HCT116 (cell line): ENCODE results near the gene ANO6. TPM values are rescaled to one million over a fixed set of nuclear protein-coding genes. Genes with fewer than 3 reads are reported as not detected.
A peak's percentile ranks its signal among the peaks of the same experiment; 100 is the strongest.

Experiments used
- ATAC-seq: fragments of 200-7000 bp; cut with Tn5 transposase; 2 replicates; pipeline ENCODE4 v1.9.1; 2020; ENCODE audit warnings: mild to moderate bottlenecking, moderate library complexity
- BruUV-seq: library from RNA; stranded (reverse); fragments of 400-500 nt; replicated peaks from 2 replicates; lab custom pipeline; 2021; lab: Mats Ljungman, UMichigan
- CTCF ChIA-PET: fragments of 300-600 bp; sonication (Branson Sonifier 250); formaldehyde crosslinking; loops from one replicate; lab custom pipeline; 2021; ENCODE audit warnings: antibody characterized with exemption; lab: Charles Lee
- POLR2A ChIA-PET: fragments of 300-600, 350-600 bp; sonication (Branson Sonifier 250); formaldehyde crosslinking; loops from one replicate; lab custom pipeline; 2021; ENCODE audit warnings: antibody characterized with exemption; lab: Charles Lee
- RAD21 ChIA-PET, 2 experiments: fragments of 300-600 bp; sonication (Branson Sonifier 250); formaldehyde crosslinking; loops; one replicate each; lab custom pipeline; 2023; ENCODE audit warnings: low total read pairs in 2 of 2; ENCODE audit not compliant: uncharacterized antibody in 2 of 2, unreplicated experiment in 2 of 2, low non-redundant PET in 1 of 2; lab: Charles Lee
- DNase-seq: peaks from one replicate; pipeline ENCODE4 v3.0.0-alpha.2; 2010; ENCODE audit warnings: low read depth, low spot score
- H2AFZ ChIP-seq: fragments of 200-600 bp; shearing (Covaris generic), sonication (generic); 2 replicates; pipeline ENCODE4 v1.6.1; 2017; ENCODE audit warnings: low read depth, mixed run types, mixed read lengths, antibody characterized with exemption, low read length; ENCODE audit not compliant: poor library complexity, severe bottlenecking
- H3K27ac ChIP-seq: 2 replicates; pipeline ENCODE4 v1.5.1; 2012; ENCODE audit warnings: low read depth, low read length
- H3K27me3 ChIP-seq: fragments of 200-600 bp; sonication (generic); 2 replicates; pipeline ENCODE4 v1.6.1; 2016; ENCODE audit warnings: mixed run types, low read length, mixed read lengths; ENCODE audit not compliant: insufficient read depth
- H3K36me3 ChIP-seq, 2 experiments: fragments of 200-500 bp in 1 of 2; fragments of 200-600 bp in 1 of 2; sonication (Bioruptor generic) in 1 of 2; sonication (generic) in 1 of 2; 2 replicates each; pipeline versions ENCODE4 v1.5.1 to v1.6.1; 2014 to 2016; ENCODE audit warnings: low read length in 2 of 2, inconsistent platforms in 1 of 2, mixed read lengths in 1 of 2, mixed run types in 1 of 2; ENCODE audit not compliant: insufficient read depth in 2 of 2, control insufficient read depth in 1 of 2
- H3K4me1 ChIP-seq, 2 experiments: fragments of 200-600 bp in 1 of 2; sonication (generic) in 1 of 2; 2 replicates each; pipeline versions ENCODE4 v1.5.1 to v1.6.1; 2012 to 2017; ENCODE audit warnings: low read length in 2 of 2, inconsistent platforms in 1 of 2, mild to moderate bottlenecking in 1 of 2, mixed read lengths in 1 of 2, mixed run types in 1 of 2, moderate library complexity in 1 of 2; ENCODE audit not compliant: insufficient read depth in 2 of 2, control insufficient read depth in 1 of 2
- H3K4me2 ChIP-seq: fragments of 200-600 bp; sonication (generic); 2 replicates; pipeline ENCODE4 v1.6.1; 2017; ENCODE audit warnings: mixed run types, low read length, mixed read lengths
- H3K4me3 ChIP-seq, 2 experiments: fragments of 200-600 bp in 1 of 2; sonication (generic) in 1 of 2; replicated peaks in 1 of 2; 2 replicates each; pipeline ENCODE4 v1.5.1; 2011 to 2016; ENCODE audit warnings: low read length in 2 of 2, control low read depth in 1 of 2, low read depth in 1 of 2, mild to moderate bottlenecking in 1 of 2, mixed read lengths in 1 of 2, mixed run types in 1 of 2
- H3K79me2 ChIP-seq: fragments of 200-600 bp; sonication (generic); 2 replicates; pipeline ENCODE4 v1.6.1; 2017; ENCODE audit warnings: mild to moderate bottlenecking, mixed run types, low read length, moderate library complexity, mixed read lengths; ENCODE audit not compliant: insufficient read depth
- H3K9ac ChIP-seq: fragments of 200-600 bp; sonication (generic); 2 replicates; pipeline ENCODE4 v1.6.1; 2016; ENCODE audit warnings: low read length, mixed read lengths
- H3K9me2 ChIP-seq: fragments of 200-600 bp; sonication (generic), shearing (Covaris generic); 2 replicates; pipeline ENCODE4 v1.6.1; 2017; ENCODE audit warnings: mixed run types, mild to moderate bottlenecking, moderate library complexity; ENCODE audit not compliant: insufficient read depth
- H3K9me3 ChIP-seq, 2 experiments: fragments of 200-500 bp in 1 of 2; fragments of 200-600 bp in 1 of 2; sonication (Bioruptor generic) in 1 of 2; sonication (generic) in 1 of 2; 2 replicates each; pipeline ENCODE4 v1.6.1; 2014 to 2017; ENCODE audit warnings: low read length in 2 of 2, mixed read lengths in 2 of 2, inconsistent platforms in 1 of 2, low read depth in 1 of 2, mild to moderate bottlenecking in 1 of 2, mixed run types in 1 of 2, moderate library complexity in 1 of 2; ENCODE audit not compliant: control insufficient read depth in 1 of 2, insufficient read depth in 1 of 2
- H4K20me1 ChIP-seq: fragments of 200-600 bp; sonication (generic), shearing (Covaris generic); 2 replicates; pipeline ENCODE4 v1.6.1; 2017; ENCODE audit warnings: mixed run types, mild to moderate bottlenecking, moderate library complexity; ENCODE audit not compliant: insufficient read depth
- CBX3 ChIP-seq: IDR thresholded peaks from 2 replicates; pipeline ENCODE4 v1.6.1; 2012; ENCODE audit warnings: low read depth
- CTCF ChIP-seq, 3 experiments: fragments of 200-600 bp in 1 of 3; sonication (generic) in 1 of 3; IDR thresholded peaks in 2 of 3; conservative IDR thresholded peaks in 1 of 3; 2 replicates each; pipeline ENCODE4 v1.5.1; 2012 to 2017; ENCODE audit warnings: low read depth in 2 of 3, low read length in 2 of 3, antibody characterized with exemption in 1 of 3, borderline replicate concordance in 1 of 3, control low read depth in 1 of 3, mild to moderate bottlenecking in 1 of 3, mixed read lengths in 1 of 3, mixed run types in 1 of 3, moderate library complexity in 1 of 3; ENCODE audit not compliant: insufficient read depth in 1 of 3
- FOSL1 ChIP-seq: IDR thresholded peaks from 2 replicates; pipeline ENCODE4 v1.6.1; 2012; ENCODE audit warnings: low read depth
- JUND ChIP-seq: IDR thresholded peaks from 2 replicates; pipeline ENCODE4 v1.6.1; 2012
- POLR2A ChIP-seq: IDR thresholded peaks from 2 replicates; pipeline ENCODE4 v1.7.0; 2011; ENCODE audit warnings: borderline replicate concordance; ENCODE audit not compliant: insufficient read depth, insufficient read length; ENCODE audit errors: extremely low read depth
- SP1 ChIP-seq: IDR thresholded peaks from 2 replicates; pipeline ENCODE4 v1.6.1; 2012; ENCODE audit warnings: low read depth
- ZBTB33 ChIP-seq: IDR thresholded peaks from 2 replicates; pipeline ENCODE4 v1.6.1; 2011; ENCODE audit warnings: mild to moderate bottlenecking, low read length, moderate library complexity; ENCODE audit not compliant: insufficient replicate concordance; ENCODE audit errors: extremely low read depth
- ZFX ChIP-seq: fragments of 450-650 bp; IDR thresholded peaks from 2 replicates; pipeline ENCODE4 v1.6.1; 2017
- ZNF274 ChIP-seq: fragments of 200-500 bp; sonication (Bioruptor generic); IDR thresholded peaks from 2 replicates; pipeline ENCODE4 v1.6.1; 2014; ENCODE audit warnings: mild to moderate bottlenecking, low read depth, low read length, inconsistent platforms
- intact Hi-C: fragments of 100-400 bp; cut with micrococcal nuclease; formaldehyde crosslinking; loops from 2 replicates; pipeline ENCODE4 v1.10.0; 2022
- total RNA-seq: library from RNA; stranded (reverse); gene quantifications from one replicate; pipeline ENCODE4 v1.2.1, GENCODE V29; 2021; ENCODE audit not compliant: unreplicated experiment

Gene ANO6
- total RNA-seq, 1 experiment from 2014 or later, result 36.7 TPM

GRCh38 chr12:45296046-45296586 lies 80.2 kb downstream of the ANO6 start:
- peaks cover 19 to 22% of the 10 kb centered on the region in 2 experiments for H3K4me1 ChIP-seq
- no peak overlapping the region for H3K4me3 ChIP-seq
- ChIA-PET CTCF (no interaction called here), RAD21 (no interaction called here), POLR2A (interaction anchor here (1.1 kb wide), 1 partner anchor 15 kb away, joined by 3 read pairs; no protein-coding TSS in a partner anchor)
- DNase-seq (no peak), ATAC-seq (no peak)
- H3K27ac ChIP-seq, result no peak overlapping the region
- H3K4me2 ChIP-seq, result no peak overlapping the region
- TF ChIP-seq POLR2A (no peak), CBX3 (no peak), SP1 (no peak), ZNF274 (no peak), ZBTB33 (no peak), FOSL1 (no peak)
- H3K27me3 ChIP-seq, result no peaks in the 10 kb centered on the region
- no peaks in the 10 kb centered on the region for H4K20me1 ChIP-seq
- H3K36me3 ChIP-seq, result no peaks in the 10 kb centered on the region
- intact Hi-C loops, result no loop called here
- BruUV-seq, result no TSS peak
- peaks cover 6% of the 10 kb centered on the region for H3K79me2 ChIP-seq
- no peak overlapping the region for H2AFZ ChIP-seq
- H3K9ac ChIP-seq, result no peak overlapping the region
- H3K9me2 ChIP-seq, result no peaks in the 10 kb centered on the region
- no peaks in the 10 kb centered on the region for H3K9me3 ChIP-seq

- Histone ChIP-seq H3K4me3 (no peak overlapping the region), H3K27me3 (no peaks in the 10 kb centered on the region), H3K9me2 (no peaks in the 10 kb centered on the region), H3K79me2 (peaks cover 6% of the 10 kb centered on the region), H3K27ac (no peak overlapping the region; the same call in 1 of the 2 replicates), H2AFZ (no peak overlapping the region), H3K4me2 (peak overlapping the region; percentile 59; the same call in 1 of the 2 replicates), H3K36me3 (no peaks in the 10 kb centered on the region), H3K4me1 (peaks cover 19 to 22% of the 10 kb centered on the region in 2 experiments), H3K9ac (no peak overlapping the region), H4K20me1 (no peaks in the 10 kb centered on the region), H3K9me3 (no peaks in the 10 kb centered on the region)
- no peak for TF ChIP-seq ZNF274
- no peak for TF ChIP-seq JUND
- no peak for TF ChIP-seq ZBTB33
- TF ChIP-seq CTCF (IDR thresholded peaks at IDR 0.05 in 2 of 3, conservative IDR thresholded peaks at IDR 0.05 in 1 of 3; ENCODE audit: borderline replicate concordance in 1 of 3, insufficient read depth in 1 of 3, low read depth in 2 of 3, low read length in 2 of 3), result no peak
- TF ChIP-seq ZFX, result no peak
- no peak for TF ChIP-seq POLR2A
- ChIA-PET CTCF (no interaction called here), RAD21 (no interaction called here), POLR2A (no interaction called here)
- no peak for ATAC-seq
- intact Hi-C loops, result no loop called here
- BruUV-seq, result no TSS peak
- DNase-seq, result no peak
Measured at GRCh38 chr12:45298047-45298446, 82.2 kb downstream of the ANO6 start.
